HG02759 (cell line): Measurements from ENCODE around the gene SOS2.

Source experiments
- ATAC-seq: cut with Tn5 transposase; IDR thresholded peaks from one replicate; pipeline ENCODE4 v1.9.1; 2021; ENCODE audit warnings: mild to moderate bottlenecking, moderate library complexity; ENCODE audit not compliant: unreplicated experiment

The SOS2 gene

GRCh38 chr14:50231475-50232275 lies at the start of gene SOS2:
SOS2 (minus strand) TSS chr14:50231578; CDS start chr14:50231283, 295 bp downstream.
- ATAC-seq, result peak; percentile 89

DNA sequence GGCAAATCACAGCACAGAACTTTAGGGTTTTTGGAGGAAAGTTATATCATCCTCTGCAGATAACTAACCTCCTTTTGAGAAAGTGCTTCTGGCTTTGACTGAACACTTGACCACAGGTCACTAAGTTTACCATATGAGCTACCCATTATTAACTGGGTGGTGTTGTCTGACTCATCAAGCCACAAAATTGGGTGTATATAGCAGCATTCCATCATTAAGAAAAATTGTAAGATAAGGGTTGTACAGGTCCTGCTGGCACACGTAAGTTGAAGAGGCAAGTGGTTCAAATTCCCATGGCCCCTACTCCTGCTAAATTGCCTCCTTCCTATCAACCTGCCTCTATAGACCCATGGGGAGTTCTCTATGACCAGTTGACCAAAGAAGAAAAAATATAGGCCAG lies 41.1 kb upstream of the SOS2 start:
- ATAC-seq, result no peak

DNA sequence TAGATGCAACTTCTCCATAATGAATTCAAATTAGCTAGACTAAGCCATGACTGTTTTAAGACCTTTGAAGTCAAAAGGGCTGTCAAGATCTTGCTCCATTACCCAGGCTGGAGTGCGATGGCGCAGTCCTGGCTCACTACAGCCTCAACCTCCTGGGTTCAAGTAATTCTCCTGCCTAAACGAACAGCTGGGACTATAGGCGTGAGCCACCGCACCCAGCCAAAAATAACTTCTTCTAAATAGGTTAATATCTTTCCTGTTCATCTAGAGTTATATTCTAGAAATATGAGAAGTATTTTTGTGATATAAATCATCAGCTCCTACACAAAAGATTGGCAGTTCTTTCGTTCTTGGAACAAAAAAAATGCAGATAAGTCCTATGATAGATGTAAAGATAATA lies 39.6 kb upstream of the SOS2 start:
- ATAC-seq, result no peak

DNA sequence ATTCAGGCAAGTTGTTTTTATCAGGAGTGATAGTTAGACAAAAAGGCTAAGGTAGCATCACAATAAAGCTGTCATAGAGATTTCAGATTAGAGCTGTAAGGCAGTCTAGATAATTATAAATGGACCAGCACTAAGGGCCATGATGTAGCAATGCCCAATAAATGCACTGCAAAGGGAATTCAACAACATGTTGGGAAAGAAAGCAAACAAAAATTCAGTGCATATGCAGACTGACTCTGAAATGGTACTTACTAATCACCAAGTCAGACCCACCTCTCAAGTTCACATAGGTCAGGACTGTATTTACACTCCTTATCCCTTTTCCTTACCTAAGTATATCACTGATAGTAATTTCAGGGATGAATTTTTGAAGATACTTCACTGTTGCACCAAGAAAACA lies 33.7 kb upstream of the SOS2 start:
- ATAC-seq, result no peak

GRCh38 chr14:50263321-50263720 lies 31.9 kb upstream of the SOS2 start:
- ATAC-seq, result no peak

- ATAC-seq, result no peak
Observed at GRCh38 chr14:50262865-50263264, 31.5 kb upstream of the SOS2 start.

DNA sequence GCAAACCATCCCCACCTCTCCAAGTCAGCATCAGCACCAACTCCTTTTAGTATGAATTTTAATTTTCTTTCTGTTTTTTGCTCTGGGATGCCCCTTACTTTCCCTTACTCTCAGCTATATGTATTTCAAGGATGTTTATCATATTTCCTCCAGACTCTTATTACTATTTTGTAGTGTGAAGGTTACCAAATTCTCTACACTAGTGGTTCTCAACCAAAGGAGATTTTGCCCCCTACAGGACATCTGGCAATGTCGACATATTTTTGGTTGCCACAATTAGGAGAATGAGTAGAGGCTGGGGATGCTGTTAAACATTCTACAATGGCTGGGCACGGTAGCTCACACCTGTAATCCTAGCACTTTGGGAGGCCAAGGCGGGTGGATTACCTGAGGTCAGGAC lies 29.1 kb upstream of the SOS2 start:
- ATAC-seq, result no peak

DNA sequence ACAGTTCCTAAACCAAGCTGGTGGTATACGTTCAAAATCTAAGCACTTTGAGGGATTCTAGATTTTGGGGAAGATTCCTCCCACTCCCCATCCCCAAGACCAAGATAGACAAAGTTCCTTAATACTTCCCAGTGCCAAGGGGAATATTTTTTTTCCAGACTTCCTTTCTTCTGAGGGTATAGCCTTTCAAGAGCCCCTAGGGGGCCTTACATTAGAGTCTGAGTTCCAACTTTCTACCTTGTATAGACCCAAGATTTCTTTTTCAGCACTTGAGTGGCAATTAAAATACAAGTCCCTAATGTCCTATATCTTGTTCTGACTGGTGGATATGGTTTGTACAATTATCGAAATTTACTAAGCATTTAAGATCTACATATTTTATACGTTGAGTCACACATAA lies 28.7 kb upstream of the SOS2 start:
- ATAC-seq, result no peak

GRCh38 chr14:50257732-50258131 lies 26.4 kb upstream of the SOS2 start:
- no peak for ATAC-seq

GRCh38 chr14:50254248-50254647 lies 22.9 kb upstream of the SOS2 start:
- ATAC-seq, result no peak

GRCh38 chr14:50249136-50249775 lies 17.9 kb upstream of the SOS2 start:
- ATAC-seq, result no peak

GRCh38 chr14:50247245-50247644 lies 15.9 kb upstream of the SOS2 start:
- ATAC-seq, result no peak

DNA sequence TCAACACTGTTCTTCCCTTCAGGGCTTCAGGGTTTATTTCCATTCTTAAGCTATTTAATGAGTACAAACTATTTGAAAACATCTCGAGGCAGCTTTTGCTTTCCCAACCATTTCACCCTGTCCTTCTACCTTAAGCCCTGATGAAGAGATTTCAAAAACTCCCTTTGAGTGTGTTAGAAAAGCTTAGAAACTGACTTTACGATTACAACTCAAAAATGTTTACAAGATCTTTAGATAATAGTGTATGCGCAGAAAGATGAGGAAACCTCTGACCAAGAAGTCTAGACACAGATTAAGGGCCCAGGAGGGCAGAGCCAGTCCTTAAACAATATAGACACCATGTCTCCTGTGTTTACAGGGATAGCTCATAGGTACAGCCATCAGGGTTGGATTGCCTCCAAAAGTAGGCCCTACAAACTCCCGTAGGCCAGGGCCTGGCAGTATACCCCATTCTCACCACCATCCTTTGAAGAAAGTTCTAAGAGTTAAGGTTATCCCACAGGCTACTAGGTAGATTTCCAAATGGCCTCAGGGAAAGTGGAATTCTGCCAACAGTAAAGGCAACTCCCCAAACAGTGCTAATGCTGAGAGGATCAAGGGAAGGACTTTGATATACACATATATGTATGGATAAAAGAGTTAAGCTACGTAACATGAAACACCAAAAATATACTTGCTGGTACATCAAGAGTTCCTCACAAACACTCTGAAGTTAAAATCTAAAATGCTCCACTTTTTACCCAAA lies 11.4 kb upstream of the SOS2 start:
- ATAC-seq, result no peak

GRCh38 chr14:50242096-50242495 lies 10.7 kb upstream of the SOS2 start:
- ATAC-seq, result no peak

DNA sequence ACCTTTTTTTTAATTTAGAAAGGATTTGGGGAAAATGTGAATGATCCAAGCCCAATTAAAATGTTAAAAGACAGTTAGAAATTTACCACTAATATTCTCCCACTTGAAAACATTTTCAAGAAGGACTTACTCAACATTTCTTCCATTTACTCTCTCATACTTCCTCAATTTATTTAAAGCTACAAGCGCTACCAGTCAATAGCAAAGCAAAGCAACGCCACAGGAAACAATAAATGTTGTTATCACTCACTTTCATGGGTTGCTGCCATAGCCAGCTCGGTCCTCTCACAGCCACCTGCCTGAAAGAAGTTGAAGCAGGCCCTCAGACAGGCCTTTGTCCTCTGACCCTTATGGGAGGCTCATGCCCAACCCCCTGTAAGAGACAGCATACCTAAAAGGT lies 6.0 kb upstream of the SOS2 start:
- ATAC-seq, result no peak

- ATAC-seq, result no peak
Observed at GRCh38 chr14:50233951-50234250, 2.5 kb upstream of the SOS2 start.

DNA sequence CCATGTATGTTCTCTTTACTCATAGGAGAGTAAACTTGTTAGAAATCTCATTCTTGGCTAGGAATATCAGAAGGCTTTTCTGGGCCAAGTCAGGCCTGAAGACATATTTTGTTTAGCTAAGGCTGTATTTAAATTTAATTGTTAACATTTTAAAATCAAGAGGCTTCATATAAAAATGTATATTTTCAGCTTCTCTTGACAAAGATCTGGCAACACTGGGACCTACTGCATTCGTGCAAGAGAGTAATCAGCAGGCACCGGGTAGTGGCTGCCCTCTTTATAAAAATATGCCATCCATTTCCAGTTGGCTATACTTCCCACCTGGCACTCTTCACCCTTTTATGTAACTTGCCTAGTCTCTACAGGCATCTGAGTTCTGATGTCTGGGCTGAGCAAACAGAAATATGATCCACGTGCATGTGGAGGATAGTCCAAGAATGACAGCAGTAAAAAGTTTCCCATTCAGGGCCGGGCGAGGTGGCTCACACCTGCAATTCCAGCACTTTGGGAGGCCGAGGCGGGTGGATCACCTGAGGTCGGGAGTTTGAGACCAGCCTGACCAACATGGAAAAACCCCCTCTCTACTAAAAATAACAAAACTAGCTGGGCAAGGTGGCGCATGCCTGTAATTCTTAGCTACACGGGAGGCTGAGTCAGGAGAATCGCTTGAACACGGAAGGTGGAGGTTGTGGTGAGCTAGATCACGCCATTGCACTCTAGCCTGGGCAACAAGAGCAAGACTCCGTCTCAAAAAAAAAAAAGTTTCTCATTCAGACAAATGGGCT lies 2.0 kb upstream of the SOS2 start:
- no peak for ATAC-seq

DNA sequence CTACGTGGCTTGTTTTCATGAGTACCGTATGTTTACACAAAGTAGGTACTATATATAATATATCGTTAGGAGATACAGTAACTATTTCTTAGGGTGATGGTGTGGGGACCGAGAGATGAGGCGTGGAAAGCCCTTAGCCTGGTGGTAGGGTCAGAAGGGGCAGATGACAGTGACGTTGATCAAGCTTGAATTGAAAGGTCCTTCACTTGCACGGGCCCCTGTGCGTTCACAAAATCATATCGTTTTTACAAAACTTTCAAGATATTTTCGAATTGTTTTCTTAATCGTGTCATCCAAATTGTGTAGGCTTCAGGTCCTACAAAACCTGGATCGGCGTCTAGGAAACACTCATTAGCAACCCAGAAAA lies 881 bp upstream of the SOS2 start:
- ATAC-seq, result no peak

GRCh38 chr14:50230701-50231474 lies 490 bp downstream of the SOS2 start:
- ATAC-seq, result peak; percentile 38

DNA sequence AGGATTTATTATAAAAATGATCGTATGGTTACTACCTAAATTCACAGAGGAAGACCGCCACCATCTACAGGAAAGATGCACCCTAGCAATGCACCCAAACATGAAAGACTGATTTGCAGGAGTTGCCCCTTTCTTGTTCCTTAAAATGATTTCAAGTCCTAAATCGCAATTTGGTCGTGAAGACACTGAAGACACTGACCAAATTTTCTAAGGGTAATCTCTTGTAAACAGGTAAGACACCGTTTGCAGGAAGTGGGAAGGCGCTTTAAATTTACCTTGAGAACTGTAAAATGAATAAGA lies 1.0 kb downstream of the SOS2 start:
- no peak for ATAC-seq

DNA sequence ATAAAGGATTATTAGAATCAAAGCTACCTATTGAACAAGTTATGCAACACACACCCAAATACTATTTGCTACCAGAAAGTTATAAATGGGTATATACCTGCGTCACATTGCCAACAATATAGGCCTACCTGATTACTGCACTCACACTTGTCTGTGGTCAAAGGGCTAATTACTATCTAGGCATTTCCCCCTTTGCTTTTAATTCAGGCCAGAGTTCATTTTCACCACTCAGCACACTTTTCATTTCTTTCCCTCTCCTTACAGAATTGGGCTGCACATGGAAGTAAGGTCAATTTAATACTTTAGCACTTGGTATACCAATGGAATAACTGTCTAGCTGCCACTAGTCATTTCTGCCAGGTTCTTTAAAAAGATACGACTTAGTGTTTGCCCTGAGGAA lies 1.7 kb downstream of the SOS2 start:
- no peak for ATAC-seq
